Left lung (tissue), 10 donors: ENCODE measurements around the gene DLGAP1. TPM values are rescaled to one million over a fixed set of nuclear protein-coding genes. Genes with fewer than 3 reads are reported as not detected.

ENCODE experiments used
- ATAC-seq: fragments of 200-7000 bp; cut with Tn5 transposase; one replicate; pipeline ENCODE4 v1.9.1; 2020; ENCODE audit warnings: moderate library complexity
- DNase-seq, 4 donors: peaks; one replicate each; pipeline ENCODE4 v3.0.0-alpha.2; 2013 to 2020
- H3K27ac ChIP-seq, 2 donors: fragments of 200-600 bp; sonication (generic) in 1 of 2; one replicate each; pipeline versions ENCODE4 v1.5.0 to v1.8.0; 2020 to 2021
- H3K27me3 ChIP-seq, 2 donors: fragments of 200-600 bp; sonication (generic) in 1 of 2; one replicate each; pipeline versions ENCODE4 v1.5.0 to v1.8.0; 2020 to 2021
- H3K36me3 ChIP-seq, 2 donors: fragments of 200-600 bp; sonication (generic) in 1 of 2; one replicate each; pipeline versions ENCODE4 v1.5.0 to v1.8.0; 2020 to 2021
- H3K4me1 ChIP-seq, 2 donors: fragments of 200-600 bp; one replicate each; pipeline ENCODE4 v1.8.0; 2021
- H3K4me3 ChIP-seq, 2 donors: fragments of 200-600 bp; sonication (generic) in 1 of 2; one replicate each; pipeline versions ENCODE4 v1.5.0 to v1.8.0; 2020 to 2021; ENCODE audit warnings: mild to moderate bottlenecking in 1 of 2
- H3K9me3 ChIP-seq, 2 donors: fragments of 200-600 bp; sonication (generic) in 1 of 2; one replicate each; pipeline versions ENCODE4 v1.5.0 to v1.8.0; 2020 to 2021
- CTCF ChIP-seq, 2 donors: fragments of 200-600 bp; sonication (generic) in 1 of 2; IDR thresholded peaks; one replicate each; pipeline versions ENCODE4 v1.5.0 to v1.8.0; 2021; ENCODE audit warnings: antibody characterized with exemption in 2 of 2
- intact Hi-C, 2 donors: fragments of 100-400 bp; cut with DNase I; formaldehyde crosslinking; loops; one replicate each; pipeline versions ENCODE4 v1.11.2 to v1.14.2; 2022
- polyA plus RNA-seq, 6 donors: library from polyadenylated mRNA; unstranded; fragments of 120-200 nt; gene quantifications; one replicate each; pipeline ENCODE4 v1.2.1, GENCODE V29; 2013; ENCODE audit not compliant: insufficient read length in 6 of 6
- total RNA-seq, 2 donors: library from RNA; stranded (reverse); fragmentation: NEBNext Ultra II Directional; extraction: Animal tissue kit (Norgen Biotek cat#: 25700); gene quantifications; one replicate each; pipeline ENCODE4 v1.2.1, GENCODE V29; 2021
- donor health status: DM: no; HTN: yes; CAD: no.
- donor health status: DM: no; HTN: no; CAD: no.

The DLGAP1 gene
- total and polyA plus RNA-seq, 8 donors = 1.6 to 4.0 (median 2.1) TPM

DNA sequence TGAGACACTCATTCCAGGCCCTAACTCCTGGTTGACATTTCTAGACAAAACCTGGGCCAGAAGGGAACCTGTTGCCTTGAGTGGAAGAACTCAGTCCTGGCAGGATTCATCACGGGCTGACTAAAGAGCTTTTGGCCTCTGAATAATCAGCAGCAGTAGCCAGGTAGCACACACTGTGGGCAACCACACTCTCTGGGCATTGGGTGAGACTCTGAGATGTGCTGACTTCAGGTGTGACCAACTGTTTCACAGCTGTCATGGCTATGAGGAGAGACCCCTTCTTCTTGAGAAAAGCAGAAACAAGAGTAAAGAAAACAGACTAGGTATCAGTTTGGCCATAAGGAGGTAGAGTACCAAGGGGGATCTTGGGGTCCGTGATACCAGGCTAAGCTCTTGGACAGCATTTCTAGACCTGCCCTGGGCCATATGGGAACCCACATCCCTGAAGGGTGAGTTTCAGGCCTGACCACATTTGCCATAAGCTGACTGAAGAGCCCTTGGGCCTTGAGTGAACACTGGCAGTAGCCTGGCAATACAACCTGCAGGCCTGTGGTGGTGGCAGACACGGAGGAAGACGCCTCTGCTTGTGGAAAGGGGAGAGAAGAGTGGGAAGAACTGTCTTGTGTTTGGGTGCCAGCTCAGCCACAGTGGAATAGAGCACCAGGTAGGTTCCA, 230.9 kb downstream of the DLGAP1 start:
- Histone ChIP-seq H3K27ac (no peak overlapping the region), H3K36me3 (no peaks in the 10 kb centered on the region), H3K9me3 (peaks cover 0 to 2% of the 10 kb centered on the region in 2 donors), H3K4me1 (no peaks in the 10 kb centered on the region), H3K4me3 (no peak overlapping the region), H3K27me3 (no peaks in the 10 kb centered on the region)
- no peak for TF ChIP-seq CTCF (IDR thresholded peaks at IDR 0.05)
- no peak for DNase-seq
- ATAC-seq = no peak
- intact Hi-C loops = no loop called here

GRCh38 chr18:4211111-4211837, 243.8 kb downstream of the DLGAP1 start:
- intact Hi-C loops = no loop called here
- Histone ChIP-seq H3K36me3 (no peaks in the 10 kb centered on the region), H3K4me3 (no peak overlapping the region), H3K27me3 (no peaks in the 10 kb centered on the region), H3K27ac (no peak overlapping the region), H3K4me1 (no peaks in the 10 kb centered on the region), H3K9me3 (no peaks in the 10 kb centered on the region)
- DNase-seq = no peak
- ATAC-seq = no peak
- no peak for TF ChIP-seq CTCF (IDR thresholded peaks at IDR 0.05)

- intact Hi-C loops = no loop called here
- ATAC-seq = no peak
- DNase-seq = no peak
- Histone ChIP-seq H3K4me3 (no peak overlapping the region), H3K9me3 (no peaks in the 10 kb centered on the region), H3K27me3 (no peaks in the 10 kb centered on the region), H3K4me1 (no peaks in the 10 kb centered on the region), H3K27ac (no peak overlapping the region), H3K36me3 (no peaks in the 10 kb centered on the region)
- TF ChIP-seq CTCF (IDR thresholded peaks at IDR 0.05) = no peak
These were observed 246.7 kb downstream of the DLGAP1 start for GRCh38 chr18:4208366-4208765.

GRCh38 chr18:4207383-4207985, 247.6 kb downstream of the DLGAP1 start:
- Histone ChIP-seq H3K36me3 (no peaks in the 10 kb centered on the region), H3K27ac (no peak overlapping the region), H3K9me3 (no peaks in the 10 kb centered on the region), H3K27me3 (no peaks in the 10 kb centered on the region), H3K4me1 (no peaks in the 10 kb centered on the region), H3K4me3 (no peak overlapping the region)
- no peak for TF ChIP-seq CTCF (IDR thresholded peaks at IDR 0.05)
- no peak for DNase-seq
- no peak for ATAC-seq
- intact Hi-C loops = no loop called here

DNA sequence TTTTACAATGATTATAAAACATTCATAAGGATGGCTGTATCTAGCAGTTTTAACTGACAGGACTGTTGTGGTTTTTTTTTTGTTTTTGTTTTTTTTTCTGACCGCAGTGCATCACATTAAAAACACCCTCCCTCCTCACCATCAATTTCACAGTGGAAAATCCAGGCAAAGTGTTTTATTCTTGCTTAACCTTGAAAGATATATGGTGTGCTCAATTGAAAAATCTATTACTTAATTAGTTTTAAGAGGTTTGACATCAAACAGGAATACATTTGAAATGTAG, 250.7 kb downstream of the DLGAP1 start:
- Histone ChIP-seq H3K27ac (no peak overlapping the region), H3K9me3 (no peaks in the 10 kb centered on the region), H3K27me3 (no peaks in the 10 kb centered on the region), H3K36me3 (no peaks in the 10 kb centered on the region), H3K4me1 (no peaks in the 10 kb centered on the region), H3K4me3 (no peak overlapping the region)
- intact Hi-C loops = no loop called here
- no peak for TF ChIP-seq CTCF (IDR thresholded peaks at IDR 0.05)
- ATAC-seq (no peak), DNase-seq (no peak)
